Fibroblast of mammary gland (primary cell): ENCODE measurements around the gene MORN3.

ENCODE experiments used
- DNase-seq: peaks from one replicate; pipeline ENCODE4 v3.0.0-alpha.2; 2010; ENCODE audit warnings: low read depth
- H3K4me3 ChIP-seq: 2 replicates; pipeline ENCODE4 v1.5.1; 2011; ENCODE audit warnings: low read depth, mild to moderate bottlenecking, low read length, moderate library complexity; ENCODE audit not compliant: control insufficient read depth
- CTCF ChIP-seq: conservative IDR thresholded peaks from 2 replicates; pipeline ENCODE4 v1.5.1; 2011; ENCODE audit warnings: low read depth, low read length, inconsistent platforms; ENCODE audit not compliant: control insufficient read depth, insufficient read depth

MORN3 gene

GRCh38 chr12:121610239-121611149, 59.0 kb downstream of the MORN3 start:
- no peak for TF ChIP-seq CTCF
- peak; percentile 37 for DNase-seq
- H3K4me3 ChIP-seq = no peak overlapping the region

- DNase-seq = no peak
- H3K4me3 ChIP-seq = no peak overlapping the region
- TF ChIP-seq CTCF = no peak
Observed at GRCh38 chr12:121608301-121608700, 61.2 kb downstream of the MORN3 start.

- no peak for DNase-seq
- TF ChIP-seq CTCF = no peak
- H3K4me3 ChIP-seq = no peak overlapping the region
Observed at GRCh38 chr12:121603581-121603980, 65.9 kb downstream of the MORN3 start.

GRCh38 chr12:121602766-121603165, 66.7 kb downstream of the MORN3 start:
- no peak for DNase-seq
- TF ChIP-seq CTCF = no peak
- H3K4me3 ChIP-seq = no peak overlapping the region

- TF ChIP-seq CTCF = no peak
- no peak for DNase-seq
- H3K4me3 ChIP-seq = no peak overlapping the region
Observed at GRCh38 chr12:121600702-121601336, 68.6 kb downstream of the MORN3 start.
